CD1c-positive myeloid dendritic cell (primary cell): ENCODE measurements around the gene ATP6V1B1.

Experiments used
- DNase-seq: peaks from one replicate; pipeline ENCODE4 v3.0.0-alpha.2; 2016; ENCODE audit errors: extremely low spot score

ATP6V1B1 gene

DNA sequence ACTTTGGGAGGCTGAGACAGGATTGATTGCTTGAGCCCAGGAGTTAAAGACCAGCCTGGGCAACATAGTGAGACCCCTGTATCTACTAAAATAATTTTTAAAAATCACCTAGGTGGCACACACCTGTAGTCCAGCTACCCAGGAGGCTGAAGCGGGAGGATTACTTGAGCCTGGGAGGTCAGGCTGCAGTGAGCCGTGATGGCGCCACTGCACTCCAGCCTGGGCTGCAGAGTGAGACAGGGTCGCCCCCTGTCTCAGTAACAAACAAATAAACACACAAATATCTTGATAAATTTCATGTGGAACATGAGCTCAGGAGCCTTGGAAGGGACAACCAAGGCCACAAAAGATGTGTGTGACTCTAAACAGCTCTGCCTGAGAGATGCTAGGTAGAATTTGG, 31.0 kb downstream of the ATP6V1B1 start:
- no peak for DNase-seq

DNA sequence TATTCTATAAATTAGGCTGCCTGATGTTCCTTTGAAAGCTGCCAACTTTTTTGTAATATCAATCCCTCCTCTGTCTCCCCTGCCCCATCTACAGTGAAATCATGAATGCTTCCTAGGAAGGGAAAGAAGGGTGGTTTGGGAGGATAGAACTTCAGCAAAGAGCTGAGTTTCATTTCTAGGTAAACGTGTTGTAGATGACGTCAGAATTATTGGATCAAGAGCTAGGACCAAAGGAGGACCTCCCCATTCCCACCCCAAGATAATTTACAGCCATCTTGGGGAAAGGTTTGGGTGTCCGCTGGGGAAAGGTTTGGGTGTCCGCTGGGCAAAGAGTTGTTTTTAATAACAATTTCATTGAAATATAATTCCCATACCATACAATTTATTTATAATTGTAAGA, 31.5 kb downstream of the ATP6V1B1 start:
- no peak for DNase-seq

DNA sequence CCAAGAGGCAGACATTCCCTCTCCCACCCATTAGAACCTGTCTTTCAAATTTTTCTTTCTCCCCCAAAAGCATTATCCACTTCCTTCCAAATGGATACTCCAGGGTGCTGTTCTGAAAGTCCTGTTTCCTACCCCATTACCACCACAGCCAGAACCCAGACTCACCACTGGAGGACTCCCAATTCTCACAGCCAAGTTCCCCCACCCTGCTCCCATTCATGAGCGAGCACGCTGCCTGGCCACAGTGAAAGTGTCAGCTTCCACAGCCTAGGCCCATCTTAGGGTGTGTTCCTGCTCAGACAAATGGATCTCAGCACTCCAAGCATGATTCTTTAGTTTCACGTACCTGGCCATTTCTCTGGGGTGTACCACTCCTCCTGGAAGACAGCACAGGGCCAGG, 38.9 kb downstream of the ATP6V1B1 start:
- no peak for DNase-seq

DNA sequence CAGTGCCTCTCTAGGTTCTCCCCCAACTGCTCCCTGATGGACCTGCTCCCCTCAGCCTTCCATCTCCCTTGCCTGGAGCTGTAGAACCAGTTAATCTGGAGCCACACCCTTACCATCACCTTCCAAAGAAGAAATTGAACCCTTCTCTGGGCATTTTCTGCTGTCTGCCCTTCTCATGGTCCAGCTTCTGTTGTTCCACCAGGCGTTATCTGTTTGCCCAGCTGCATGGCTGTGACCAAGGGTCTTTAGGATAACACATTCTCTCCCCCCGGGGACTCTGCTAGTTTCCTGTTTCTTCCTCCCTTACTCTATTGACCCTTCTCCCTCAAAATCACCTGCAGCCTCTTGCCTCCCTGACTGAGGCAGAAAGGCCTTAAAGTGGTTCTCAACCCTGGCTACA, 39.5 kb downstream of the ATP6V1B1 start:
- no peak for DNase-seq

DNA sequence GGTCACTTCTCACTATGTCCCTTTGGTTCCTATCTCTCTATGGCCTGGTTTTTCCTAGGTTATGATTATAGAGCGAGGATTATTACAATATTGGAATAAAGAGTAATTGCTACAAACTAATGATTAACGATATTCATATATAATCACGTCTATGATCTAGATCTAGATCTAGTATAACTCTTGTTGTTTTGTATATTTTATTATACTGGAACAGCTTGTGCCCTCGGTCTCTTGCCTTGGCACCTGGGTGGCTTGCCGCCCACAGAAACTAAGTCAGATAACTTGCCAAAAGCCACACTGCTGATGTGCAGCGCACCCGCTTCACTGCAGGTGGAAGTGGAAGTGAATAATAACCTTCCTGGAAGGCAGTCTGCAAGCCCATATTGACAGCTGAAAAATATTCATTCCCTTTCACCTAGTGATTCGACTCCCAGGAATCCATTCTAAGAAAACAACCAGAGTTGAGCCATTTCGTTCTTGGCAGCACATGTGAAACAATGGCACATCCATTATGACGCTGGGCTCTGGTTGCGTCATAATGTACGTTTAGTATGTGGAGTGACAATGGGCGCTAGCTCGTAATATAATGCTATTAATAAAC, 42.0 kb downstream of the ATP6V1B1 start:
- peak; percentile 51 for DNase-seq

DNA sequence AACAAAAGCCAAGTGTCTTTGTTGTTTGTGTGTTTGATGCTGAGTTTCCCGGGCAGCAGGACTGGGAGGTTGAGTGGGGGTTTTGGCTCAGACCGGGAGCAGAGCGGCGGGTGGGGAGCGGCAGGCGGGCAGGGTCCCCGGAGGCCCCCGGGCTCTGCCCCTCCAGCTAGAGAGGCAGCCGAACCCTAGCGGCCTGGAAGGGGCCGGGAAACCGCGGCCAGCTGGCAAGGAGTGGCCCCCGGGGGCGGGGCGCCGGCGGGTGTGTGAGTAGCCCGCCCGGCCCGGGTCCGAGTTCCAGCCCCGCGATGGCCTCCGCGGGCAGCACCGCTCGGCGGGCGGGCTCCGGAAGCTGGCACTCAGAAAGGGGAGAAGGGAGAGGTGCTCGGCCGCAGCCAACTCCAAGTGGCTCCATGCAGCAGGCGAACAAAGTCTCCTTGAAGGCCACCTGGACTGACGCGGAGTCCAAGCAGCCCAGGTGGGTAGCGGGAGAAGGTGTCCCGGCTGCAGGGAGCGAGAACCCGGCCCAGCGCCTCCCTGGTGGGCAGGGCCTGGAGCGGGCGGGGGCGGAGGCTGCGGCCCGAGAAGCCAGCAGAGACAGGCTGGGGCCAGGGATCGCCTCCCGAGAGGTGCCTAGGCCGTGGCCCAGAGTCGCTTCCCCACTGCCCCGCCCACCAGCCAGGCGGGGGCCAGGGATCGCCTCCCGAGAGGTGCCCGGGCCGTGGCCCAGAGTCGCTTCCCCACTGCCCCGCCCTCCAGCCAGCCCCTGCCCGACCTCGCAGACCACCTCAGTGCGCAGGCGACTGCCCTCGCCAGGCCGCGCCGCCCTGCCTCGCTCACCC, 42.9 kb downstream of the ATP6V1B1 start, which contains the start of gene ANKRD53:
Gene ANKRD53 (plus strand): TSS at position 290 of the 839 bp plus-strand sequence. CDS start 16 bp downstream, at position 306.
- peak; percentile 45 for DNase-seq

DNA sequence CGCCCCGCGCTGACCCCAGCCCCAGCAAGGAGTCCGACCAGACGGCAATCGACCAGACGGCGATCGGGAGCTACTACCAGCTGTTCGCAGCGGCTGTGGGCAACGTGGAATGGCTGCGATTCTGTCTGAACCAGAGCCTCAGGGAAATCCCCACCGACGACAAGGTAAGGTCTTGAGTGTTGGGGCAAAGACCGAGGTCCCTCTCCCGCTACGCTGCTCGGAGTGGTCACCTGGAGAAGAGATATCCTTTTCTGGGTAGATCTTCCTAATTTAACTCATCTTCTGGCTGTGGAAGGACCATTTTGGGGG, 43.4 kb downstream of the ATP6V1B1 start:
- no peak for DNase-seq

DNA sequence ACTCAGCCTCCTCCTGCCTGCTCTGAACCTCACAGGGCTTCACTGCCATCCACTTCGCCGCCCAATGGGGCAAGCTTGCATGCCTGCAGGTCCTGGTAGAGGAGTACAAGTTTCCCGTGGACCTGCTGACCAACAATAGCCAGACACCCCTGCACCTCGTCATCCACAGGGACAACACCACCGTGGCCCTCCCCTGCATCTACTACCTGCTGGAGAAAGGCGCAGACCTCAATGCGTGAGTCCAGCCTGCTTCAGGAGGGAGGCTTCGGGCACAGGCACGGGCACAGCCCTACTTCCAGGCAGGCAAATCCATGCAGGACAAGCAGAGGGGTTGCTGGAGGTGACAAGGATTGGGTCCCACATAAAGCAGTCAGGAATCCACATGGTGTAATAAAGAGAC, 43.9 kb downstream of the ATP6V1B1 start:
- no peak for DNase-seq

DNA sequence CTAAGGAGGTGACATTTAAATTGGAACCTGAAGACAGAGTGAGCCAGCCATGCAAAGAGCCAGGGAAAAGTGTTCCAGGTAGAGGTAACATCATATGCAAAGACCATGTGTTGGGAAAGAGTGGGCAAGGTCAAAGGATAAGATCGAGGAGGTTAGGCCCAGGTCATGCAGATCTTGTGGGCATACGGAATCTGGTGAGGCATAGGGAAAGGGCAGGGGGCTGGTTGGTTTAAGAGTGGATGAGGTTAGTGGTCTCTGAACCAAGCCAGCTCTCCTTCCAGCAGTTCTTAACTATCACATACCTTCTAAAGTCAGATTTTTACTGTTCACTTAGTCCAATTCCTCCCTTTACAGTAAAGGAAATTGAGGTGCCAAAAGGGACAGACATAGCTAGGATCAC, 45.7 kb downstream of the ATP6V1B1 start:
- DNase-seq = no peak

DNA sequence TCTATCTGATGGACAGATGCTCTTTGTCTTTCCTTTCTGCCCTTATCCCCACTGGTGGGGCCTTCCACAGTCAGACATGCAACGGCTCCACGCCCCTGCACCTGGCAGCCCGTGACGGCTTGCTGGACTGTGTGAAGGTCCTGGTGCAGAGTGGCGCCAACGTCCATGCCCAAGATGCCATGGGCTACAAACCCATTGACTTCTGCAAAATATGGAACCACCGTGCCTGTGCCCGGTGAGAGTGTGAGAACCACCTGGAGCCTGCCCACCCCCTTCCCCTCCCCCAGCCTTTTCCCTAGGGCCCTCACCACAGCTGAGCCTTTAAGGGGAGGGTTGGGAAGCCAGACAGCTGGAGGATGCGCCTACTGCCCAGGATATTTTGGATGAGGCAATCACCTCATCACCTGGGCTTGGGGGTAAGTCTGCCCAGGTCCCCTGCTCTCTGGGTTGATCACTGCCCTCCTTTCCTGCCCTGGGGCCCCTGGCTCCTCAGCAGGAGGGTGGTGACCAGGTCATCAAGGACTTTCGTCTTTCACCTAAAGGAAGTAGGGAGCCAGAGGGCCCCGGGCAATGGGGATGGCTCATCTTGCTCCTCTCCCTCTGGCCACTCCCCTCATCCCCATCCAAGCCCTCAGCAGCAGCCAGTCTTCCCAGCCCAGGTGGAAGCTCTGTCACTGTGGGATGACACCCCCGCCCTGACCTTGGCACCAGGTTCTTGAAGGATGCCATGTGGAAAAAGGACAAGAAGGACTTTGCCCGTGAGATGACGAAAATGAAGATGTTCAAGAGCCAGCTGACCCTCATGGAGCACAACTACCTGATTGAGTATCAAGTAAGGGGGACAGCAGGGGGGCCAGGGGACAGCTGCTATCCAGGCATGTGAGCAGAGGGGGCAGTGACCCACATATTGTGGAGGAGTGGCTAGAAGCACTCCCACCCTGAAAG, 46.4 kb downstream of the ATP6V1B1 start:
- no peak for DNase-seq

DNA sequence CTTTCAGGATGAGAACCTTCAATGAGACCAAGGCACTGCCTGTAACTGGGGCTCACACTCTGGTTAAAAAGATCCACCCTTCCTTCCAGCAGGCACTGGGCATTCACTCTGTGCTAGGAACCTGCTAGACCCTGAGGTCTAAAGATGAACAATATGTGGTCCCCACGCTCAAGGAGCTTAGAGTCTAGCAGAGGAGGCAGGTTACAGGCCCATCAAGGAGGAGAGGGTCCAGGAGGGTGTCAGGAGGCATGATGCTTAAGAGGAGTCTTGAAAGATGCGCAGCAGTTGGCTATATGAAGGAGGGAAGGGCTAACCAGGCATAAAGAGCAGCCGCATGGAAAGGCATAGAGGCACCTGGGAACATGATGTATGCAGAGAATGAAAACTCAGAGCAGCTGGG, 47.3 kb downstream of the ATP6V1B1 start:
- no peak for DNase-seq

DNA sequence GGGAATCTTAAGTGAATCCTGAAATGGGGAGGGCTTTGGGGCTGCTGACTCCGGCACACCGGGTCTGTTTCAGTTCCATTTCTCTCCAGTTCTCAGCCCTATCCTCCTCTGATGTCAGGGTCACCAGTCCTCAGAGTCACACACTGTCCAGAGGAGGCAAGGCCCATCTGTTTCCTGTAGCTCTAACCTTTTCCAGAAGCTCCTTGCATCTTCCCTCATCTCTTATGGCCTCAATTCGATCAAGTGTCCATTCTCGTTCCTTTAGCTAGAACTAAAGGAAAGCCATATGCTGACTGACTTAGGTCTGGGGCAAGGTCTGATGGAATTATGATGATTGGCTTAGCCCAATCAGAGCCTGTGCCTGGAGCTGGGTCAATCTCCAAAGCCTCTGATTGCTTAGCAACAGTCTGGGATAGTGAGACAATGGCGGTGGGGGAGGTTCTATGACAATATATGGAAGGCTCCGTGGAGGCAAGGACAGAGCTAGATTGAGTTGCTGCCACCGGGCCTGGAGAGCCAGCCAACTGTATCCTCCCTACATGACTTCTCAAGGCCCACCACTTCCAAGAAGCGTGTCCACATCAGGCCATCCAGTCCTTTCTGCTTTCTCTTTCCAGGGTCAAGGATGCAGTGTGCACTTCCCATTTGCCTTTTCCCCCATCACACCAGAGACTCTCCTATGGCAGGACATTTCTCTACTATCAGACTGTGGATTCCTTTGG, 48.0 kb downstream of the ATP6V1B1 start:
- DNase-seq = no peak

DNA sequence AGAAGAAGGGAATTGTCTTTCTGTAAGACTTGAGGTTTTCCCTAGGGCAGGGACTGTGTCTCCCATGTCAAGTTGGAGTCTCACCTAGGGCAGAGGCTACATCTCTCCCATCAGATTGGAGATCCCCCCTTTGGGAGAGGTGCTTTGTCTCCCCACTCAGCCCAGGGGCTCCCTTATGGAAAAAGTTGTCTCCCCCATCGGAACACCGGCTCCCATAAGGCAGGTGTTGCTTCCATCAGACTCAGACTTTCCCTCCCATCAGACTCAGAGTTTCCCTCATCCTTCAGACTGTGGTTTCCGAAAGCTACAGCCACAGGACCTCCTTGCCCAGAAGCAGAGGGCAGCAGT, 48.5 kb downstream of the ATP6V1B1 start:
- no peak for DNase-seq

DNA sequence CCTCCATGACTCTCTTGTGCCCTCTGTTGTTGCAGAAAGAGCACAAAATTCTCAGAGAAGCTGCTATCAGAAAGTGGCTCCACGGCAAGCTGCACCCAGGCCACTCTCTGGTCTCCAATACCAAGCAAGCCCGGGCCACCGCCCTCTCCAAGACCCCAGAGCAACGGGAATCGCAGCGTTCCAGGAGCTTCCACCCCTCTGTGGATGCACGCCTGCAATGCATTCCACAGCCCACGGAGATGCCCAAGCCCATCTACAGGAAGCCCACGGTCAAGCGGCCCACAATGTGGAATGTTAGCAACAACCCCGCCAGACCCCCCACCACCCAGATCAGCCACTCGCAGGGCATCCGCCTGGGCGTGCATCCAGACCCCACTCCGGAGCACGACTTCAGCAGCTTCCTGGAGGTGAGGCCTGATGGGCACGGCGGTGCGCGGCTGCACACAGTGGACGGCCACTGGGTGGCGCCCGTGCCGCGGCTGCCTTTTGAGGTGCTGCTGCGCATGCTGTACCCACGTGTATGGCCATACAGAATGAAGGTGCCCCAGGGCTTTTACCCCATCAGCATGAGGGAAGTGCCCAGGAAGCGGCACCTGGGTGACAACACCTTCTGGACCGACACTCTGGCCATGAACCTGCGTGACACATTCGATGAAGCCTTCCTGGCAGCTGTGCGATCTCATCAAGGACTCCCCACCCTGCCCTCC, 49.0 kb downstream of the ATP6V1B1 start:
- peak; percentile 78 for DNase-seq

DNA sequence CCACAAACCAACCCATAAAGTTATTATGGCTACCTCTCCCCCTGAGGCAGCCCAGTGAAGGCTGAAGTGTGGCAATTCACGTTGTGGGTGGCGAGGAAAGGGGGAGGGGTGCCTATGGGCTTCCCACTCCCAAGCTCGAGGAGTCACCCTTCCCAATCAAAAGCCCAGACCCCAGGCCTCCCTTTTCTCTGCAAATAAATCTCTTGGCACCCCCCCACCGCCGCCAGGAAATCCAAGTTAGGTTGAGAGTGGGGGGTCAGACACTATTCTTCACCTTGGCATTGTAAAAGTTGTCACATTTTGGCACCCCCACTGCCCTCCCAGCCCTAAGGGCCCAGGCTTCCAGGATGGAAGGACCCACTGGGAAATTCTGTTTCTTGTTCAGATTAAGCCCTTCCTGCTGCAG, 49.6 kb downstream of the ATP6V1B1 start:
- no peak for DNase-seq

DNA sequence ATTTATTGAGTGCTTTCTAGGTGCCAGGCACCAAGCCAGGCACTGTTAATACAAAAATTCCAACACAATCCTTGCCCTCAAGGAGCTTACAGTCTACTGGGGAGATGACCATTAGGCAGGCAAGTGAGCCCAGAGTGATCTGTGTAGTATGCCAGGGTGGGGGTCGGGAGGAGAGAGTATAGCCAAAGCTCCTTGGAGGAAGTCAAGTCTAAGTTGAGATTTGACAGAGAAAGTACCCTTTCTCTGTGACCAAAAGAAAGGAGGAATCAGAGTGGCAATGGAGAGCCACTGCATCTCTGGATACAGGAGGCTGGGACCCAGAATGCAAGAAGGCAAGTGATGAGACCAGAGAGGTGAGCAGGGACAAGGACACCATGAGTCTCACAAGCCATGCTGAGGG, 50.3 kb downstream of the ATP6V1B1 start:
- DNase-seq = no peak

DNA sequence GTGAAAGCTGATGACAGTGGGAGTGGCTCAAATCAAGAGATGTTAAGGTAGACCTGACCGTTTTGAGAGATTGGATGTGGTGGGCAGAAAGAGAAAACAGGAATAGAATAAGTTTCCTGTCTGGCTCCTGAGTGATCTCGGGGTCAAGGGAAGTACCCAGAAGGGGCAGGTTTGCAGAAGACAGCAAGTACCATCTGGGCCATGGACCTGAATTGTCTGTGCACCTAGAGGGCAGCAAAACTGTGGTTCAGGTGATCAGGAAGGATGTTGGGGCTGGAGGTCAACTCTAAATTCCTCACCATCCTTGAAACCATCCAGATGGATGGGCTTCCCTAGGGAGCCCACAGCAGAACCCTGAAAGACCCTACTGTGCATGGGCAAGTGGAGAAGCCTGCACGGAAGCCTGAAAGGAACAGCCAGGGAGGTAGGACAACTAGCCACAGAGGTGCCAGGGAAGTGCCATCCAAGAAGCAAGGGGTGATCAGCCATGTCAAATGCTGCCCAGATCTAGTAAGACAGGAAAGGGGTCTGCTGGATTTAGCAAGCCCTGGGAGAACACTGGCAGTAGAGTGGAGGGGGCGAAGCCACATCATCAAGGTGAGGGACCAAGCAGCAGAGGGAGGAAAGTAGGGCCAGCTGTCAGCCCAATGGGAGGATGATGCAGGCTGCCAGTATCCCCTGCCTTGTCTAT, 50.9 kb downstream of the ATP6V1B1 start:
- DNase-seq = no peak

DNA sequence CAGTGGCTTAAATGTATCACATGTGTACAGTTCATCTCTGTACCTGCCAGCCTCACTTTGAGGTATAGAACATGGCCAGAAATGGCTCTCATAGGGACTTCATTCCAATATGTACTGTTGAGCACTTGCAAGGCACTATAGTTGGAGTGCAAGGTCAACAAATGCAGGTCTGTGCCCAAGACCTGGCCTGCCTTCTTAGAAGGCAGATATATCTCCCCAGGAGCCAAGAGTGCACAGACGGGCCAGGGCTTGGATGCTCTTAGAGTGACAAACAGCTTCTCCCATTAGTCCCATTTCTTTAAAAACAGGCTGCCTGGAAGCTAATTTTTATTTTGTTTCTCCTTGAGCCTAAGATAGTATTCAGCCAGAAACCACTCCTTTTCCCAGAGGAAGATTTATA, 51.7 kb downstream of the ATP6V1B1 start:
- DNase-seq = no peak

DNA sequence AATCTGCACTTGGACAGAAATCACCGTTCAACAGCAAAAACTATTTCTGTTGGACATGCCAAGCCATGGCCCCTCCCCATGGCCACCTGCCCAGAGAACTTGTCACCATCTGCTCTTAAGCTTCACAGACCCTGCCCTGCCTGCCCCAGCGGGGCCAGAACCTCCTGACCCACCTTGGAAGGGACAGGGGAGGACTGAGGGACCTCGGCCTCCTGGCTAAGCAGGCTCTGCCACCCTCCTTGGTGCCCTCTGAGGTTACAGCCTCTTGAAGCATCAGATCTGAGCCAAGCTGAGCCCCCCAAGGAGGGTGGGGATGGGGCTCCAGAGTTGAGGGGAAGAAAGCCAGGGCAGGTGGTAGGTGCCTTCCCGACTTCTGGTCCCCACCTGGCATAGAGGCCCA, 52.5 kb downstream of the ATP6V1B1 start:
- DNase-seq = no peak

DNA sequence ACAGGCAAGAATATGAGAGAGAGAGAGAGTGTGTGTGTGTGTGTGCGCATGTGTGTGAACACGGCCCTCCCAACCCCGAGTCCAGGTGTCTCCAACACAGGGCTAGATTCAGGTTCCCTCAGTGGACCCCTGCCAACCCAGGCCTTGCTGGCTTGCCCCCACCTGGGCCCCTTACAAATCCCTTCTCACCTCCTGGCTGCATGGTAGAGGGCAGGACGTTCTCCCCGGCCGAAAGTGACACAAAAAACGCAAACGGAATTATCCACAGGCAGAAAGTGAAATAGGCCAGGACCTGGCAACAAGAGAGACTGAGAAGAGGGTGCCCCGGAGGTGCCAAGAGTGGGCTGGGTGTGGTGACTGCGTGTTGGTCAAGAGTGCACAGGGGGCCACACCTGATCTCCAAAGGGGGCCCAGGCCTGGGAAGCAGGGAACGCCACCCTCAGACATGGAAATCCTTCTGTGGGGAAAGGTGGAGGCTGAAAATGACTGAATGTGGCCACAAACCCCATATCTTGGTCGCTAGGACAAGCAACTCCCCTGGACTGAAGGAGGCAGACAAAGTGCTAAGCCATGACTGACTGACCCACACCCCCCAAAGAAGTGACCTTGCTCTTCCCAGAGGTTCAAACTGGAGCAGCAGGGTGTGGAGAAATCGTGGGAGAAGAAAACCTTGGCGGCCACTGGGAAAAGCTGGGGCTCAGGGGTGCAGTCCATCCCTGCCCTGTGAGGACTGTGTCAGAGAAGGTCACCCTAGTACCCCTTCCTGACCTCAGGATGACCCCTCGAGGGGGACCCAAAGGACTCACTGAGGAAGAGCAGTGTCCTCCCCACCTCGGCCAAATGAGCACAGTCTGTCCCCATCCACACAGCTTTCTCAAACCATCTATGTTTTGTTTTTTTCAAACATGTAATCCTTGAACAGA, 53.3 kb downstream of the ATP6V1B1 start:
- no peak for DNase-seq
